Spleen (tissue), 11 donors: Measurements from ENCODE around the gene RBM39. TPM values are rescaled to one million over a fixed set of nuclear protein-coding genes. Genes with fewer than 3 reads are reported as not detected.
"Not testable (repeated sequence)": the region's sequence is repeated elsewhere in the genome, so short reads cannot be mapped to it uniquely, and the experiment has no call there.

Source experiments
- DNase-seq: peaks from one replicate; pipeline ENCODE4 v3.0.0-alpha.2; 2020
- H3K27ac ChIP-seq, 8 donors: fragments of 200-600 bp; sonication (generic) in 7 of 8; 1 replicate in 4 of 8; 2 replicates in 4 of 8; pipeline versions ENCODE4 v1.5.0 to v1.8.0; 2016 to 2021; ENCODE audit warnings: inconsistent platforms in 4 of 8, mild to moderate bottlenecking in 4 of 8, moderate library complexity in 1 of 8
- H3K27me3 ChIP-seq, 7 donors: fragments of 200-600 bp; sonication (generic) in 6 of 7; replicated peaks in 1 of 7; 1 replicate in 4 of 7; 2 replicates in 3 of 7; pipeline versions ENCODE4 v1.5.0 to v1.8.0; 2016 to 2021; ENCODE audit warnings: inconsistent platforms in 3 of 7, mild to moderate bottlenecking in 1 of 7
- H3K36me3 ChIP-seq, 6 donors: fragments of 200-600 bp; sonication (generic) in 5 of 6; 1 replicate in 4 of 6; 2 replicates in 2 of 6; pipeline versions ENCODE4 v1.5.0 to v1.8.0; 2016 to 2021; ENCODE audit warnings: inconsistent platforms in 2 of 6
- H3K4me1 ChIP-seq, 6 donors: fragments of 200-600 bp; sonication (generic) in 5 of 6; 1 replicate in 3 of 6; 2 replicates in 3 of 6; pipeline versions ENCODE4 v1.5.0 to v1.8.0; 2016 to 2021; ENCODE audit warnings: inconsistent platforms in 3 of 6
- H3K4me3 ChIP-seq, 8 donors: fragments of 200-600 bp; sonication (generic) in 7 of 8; 1 replicate in 4 of 8; 2 replicates in 4 of 8; pipeline versions ENCODE4 v1.5.0 to v1.8.0; 2016 to 2021; ENCODE audit warnings: inconsistent platforms in 4 of 8, mild to moderate bottlenecking in 4 of 8, moderate library complexity in 2 of 8
- H3K9me3 ChIP-seq, 8 donors: fragments of 200-600 bp; sonication (generic) in 7 of 8; 1 replicate in 4 of 8; 2 replicates in 4 of 8; pipeline versions ENCODE4 v1.5.0 to v1.8.0; 2016 to 2021; ENCODE audit warnings: inconsistent platforms in 4 of 8
- CTCF ChIP-seq, 11 experiments: fragments of 200-600 bp in 7 of 11; fragments of 450-650 bp in 4 of 11; sonication (generic) in 4 of 11; IDR thresholded peaks in 8 of 11; conservative IDR thresholded peaks in 3 of 11; 1 replicate in 7 of 11; 2 replicates in 4 of 11; pipeline versions ENCODE4 v1.4.0 to v1.8.0; 2016 to 2021; ENCODE audit warnings: antibody characterized with exemption in 11 of 11, inconsistent platforms in 4 of 11, mild to moderate bottlenecking in 1 of 11
- POLR2A ChIP-seq, 3 donors: fragments of 450-650 bp; IDR thresholded peaks; one replicate each; pipeline ENCODE4 v1.5.1; 2017; ENCODE audit warnings: antibody characterized with exemption in 3 of 3, mild to moderate bottlenecking in 1 of 3
- POLR2AphosphoS5 ChIP-seq, 3 donors: sonication (generic); formaldehyde crosslinking; IDR thresholded peaks; one replicate each; pipeline ENCODE4 v1.5.1; 2017; ENCODE audit warnings: antibody characterized with exemption in 3 of 3
- WGBS, 5 donors: extraction: QIAGEN DNeasy Blood & Tissue Kit in 3 of 5; methylation state at CpG; one replicate each; pipeline versions ENCODE4 v1.1.5 to v1.1.7; 2013 to 2018; 5-methylcytosine and 5-hydroxymethylcytosine counted together
- intact Hi-C: fragments of 100-400 bp; cut with DNase I; formaldehyde crosslinking; loops from one replicate; pipeline ENCODE4 v1.15.0; 2023; ENCODE audit warnings: low total_unique reads
- polyA plus RNA-seq, 3 donors: library from polyadenylated mRNA; stranded (reverse); fragments of 200-250 nt; gene quantifications; one replicate each; pipeline ENCODE4 v1.2.1, GENCODE V29; 2013
- total RNA-seq, 7 donors: library from RNA; depleted of rRNA in 3 of 7; stranded (reverse); fragments of >200 nt in 3 of 7; fragmentation: NEBNext Ultra II Directional in 4 of 7; extraction: Animal tissue kit (Norgen Biotek cat#: 25700) in 4 of 7; gene quantifications; one replicate each; pipeline versions ENCODE4 v1.1.0 to v1.2.1, GENCODE V29; 2016 to 2021
- donor health status: healthy with polysubstance abuse.
- donor health status: DM: no; HTN: no; CAD: no; lungs with moderate emphysema.
- donor health status: DM: no; HTN: no; CAD: no.
- donor health status: Bipolar disorder and iron deficiency.
- donor health status: healthy.
- donor health status: DM: no; HTN: no; CAD: no.
- donor health status: DM: yes; HTN: yes; CAD: no.

The RBM39 gene
- total and polyA plus RNA-seq, 10 donors = 287 to 649 (median 414) TPM

DNA sequence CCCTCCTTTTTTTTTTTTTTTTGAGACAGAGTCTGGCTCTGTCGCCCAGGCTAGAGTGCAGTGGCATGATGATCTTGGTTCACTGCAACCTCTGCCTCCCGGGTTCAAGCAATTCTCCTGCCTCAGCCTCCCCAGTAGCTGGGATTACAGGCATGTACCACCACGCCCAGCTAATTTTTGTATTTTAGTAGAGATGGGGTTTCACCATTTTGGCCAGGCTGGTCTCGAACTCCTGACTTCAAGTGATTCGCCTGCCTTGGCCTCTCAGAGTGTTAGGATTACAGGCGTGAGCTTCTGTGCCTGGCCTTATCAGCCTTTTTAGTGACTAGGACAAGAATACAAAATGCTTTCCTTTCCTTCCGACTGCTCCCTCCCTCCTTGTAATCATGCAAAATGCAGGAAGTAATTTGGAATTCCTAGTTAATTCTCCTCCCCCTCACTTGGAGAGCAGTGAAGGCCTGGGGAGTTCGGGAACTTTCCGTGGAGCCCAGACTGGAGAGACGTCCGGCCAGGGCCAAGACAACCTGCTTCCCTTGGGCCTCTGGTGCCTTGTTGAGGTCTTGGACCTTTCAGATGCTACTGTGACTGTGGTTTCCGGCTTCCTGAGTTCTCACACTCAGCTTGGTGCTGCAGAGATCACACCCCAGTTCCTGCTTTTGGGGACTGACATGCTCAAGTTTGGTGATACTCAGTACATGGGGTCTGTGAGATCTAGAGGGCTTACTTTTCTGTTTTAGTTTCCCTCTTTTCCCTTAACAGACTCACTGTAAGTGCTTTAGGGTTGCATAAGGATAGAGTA is 25.8 kb upstream of the RBM39 start:
- DNase-seq = peak; percentile 91
- H3K9me3 ChIP-seq = no peaks in the 10 kb centered on the region
- intact Hi-C loops = no loop called here
- H3K4me1 ChIP-seq = peaks cover 37 to 80% (median 60%) of the 10 kb centered on the region in 6 donors
- H3K27ac ChIP-seq = peak overlapping the region; percentile 86 to 99 (median 94)
- H3K27me3 ChIP-seq = no peaks in the 10 kb centered on the region
- H3K36me3 ChIP-seq = no peaks in the 10 kb centered on the region
- no peak for TF ChIP-seq CTCF (IDR thresholded peaks at IDR 0.05 in 8 of 11, conservative IDR thresholded peaks at IDR 0.05 in 3 of 11)
- TF ChIP-seq POLR2AphosphoS5 (IDR thresholded peaks at IDR 0.05) = peak; percentile 50 to 98 (median 91)
- peak; percentile 39 to 73 (median 68) for TF ChIP-seq POLR2A (IDR thresholded peaks at IDR 0.05)
- WGBS, 5 donors = 19 to 24% (median 23%) methylated on average over 11 to 12 of the region's 12 CpGs
- peak overlapping the region in 3 of 8 donors; percentile 4 to 60 (median 5) for H3K4me3 ChIP-seq

- no peak for DNase-seq
- no peaks in the 10 kb centered on the region for H3K9me3 ChIP-seq
- H3K4me1 ChIP-seq = peaks cover 36 to 73% (median 54%) of the 10 kb centered on the region in 6 donors
- H3K27ac ChIP-seq = peak overlapping the region; percentile 86 to 99 (median 94)
- H3K36me3 ChIP-seq = no peaks in the 10 kb centered on the region
- 73 to 86% (median 76%) methylated on average over 4 of the region's 4 CpGs for WGBS, 5 donors
- intact Hi-C loops = no loop called here
- no peak for TF ChIP-seq POLR2A (IDR thresholded peaks at IDR 0.05)
- no peak for TF ChIP-seq POLR2AphosphoS5 (IDR thresholded peaks at IDR 0.05)
- no peak for TF ChIP-seq CTCF (IDR thresholded peaks at IDR 0.05 in 8 of 11, conservative IDR thresholded peaks at IDR 0.05 in 3 of 11)
- H3K4me3 ChIP-seq = no peak overlapping the region
- H3K27me3 ChIP-seq = no peaks in the 10 kb centered on the region
Observed at GRCh38 chr20:35766843-35767242, 24.8 kb upstream of the RBM39 start.

GRCh38 chr20:35764936-35765335 is 22.9 kb upstream of the RBM39 start:
- H3K27me3 ChIP-seq, intact Hi-C loops, H3K9me3 ChIP-seq, DNase-seq, H3K36me3 ChIP-seq, H3K4me3 ChIP-seq: not testable (repeated sequence)
- peak overlapping the region in 6 of 8 donors; percentile 1 to 99 (median 94) for H3K27ac ChIP-seq
- H3K4me1 ChIP-seq = peaks cover 32 to 57% (median 37%) of the 10 kb centered on the region in 6 donors
- 92 to 100% (median 95%) methylated on average over 2 of the region's 2 CpGs for WGBS, 5 donors

DNA sequence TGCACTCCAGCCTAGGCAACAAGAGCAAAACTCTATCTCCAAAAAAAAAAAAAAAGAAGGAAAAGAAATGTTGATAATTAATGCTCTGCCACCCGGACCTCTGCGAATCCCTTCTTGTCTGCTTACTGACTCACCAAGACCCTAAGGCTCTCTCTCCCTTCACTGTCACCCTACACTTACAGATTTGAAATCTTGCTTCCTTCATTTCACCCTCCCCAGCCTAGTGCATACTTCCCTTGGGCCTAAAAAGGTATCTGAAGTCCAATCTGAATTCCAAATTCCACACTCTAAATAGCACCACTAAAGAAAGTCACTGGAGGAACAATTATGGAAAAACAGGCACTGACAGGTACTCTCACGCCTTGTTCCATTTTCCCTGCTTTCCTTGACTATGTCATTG is 20.4 kb upstream of the RBM39 start:
- 82 to 96% (median 90%) methylated on average over 3 of the region's 3 CpGs for WGBS, 5 donors
- H3K4me1 ChIP-seq = peaks cover 7 to 33% (median 12%) of the 10 kb centered on the region in 6 donors
- intact Hi-C loops = no loop called here
- H3K9me3 ChIP-seq = no peaks in the 10 kb centered on the region
- DNase-seq = no peak
- H3K27me3 ChIP-seq = no peaks in the 10 kb centered on the region
- TF ChIP-seq POLR2AphosphoS5 (IDR thresholded peaks at IDR 0.05) (no peak), CTCF (IDR thresholded peaks at IDR 0.05 in 8 of 11, conservative IDR thresholded peaks at IDR 0.05 in 3 of 11) (no peak), POLR2A (IDR thresholded peaks at IDR 0.05) (no peak)
- no peak overlapping the region for H3K27ac ChIP-seq
- H3K36me3 ChIP-seq = no peaks in the 10 kb centered on the region
- no peak overlapping the region for H3K4me3 ChIP-seq

DNA sequence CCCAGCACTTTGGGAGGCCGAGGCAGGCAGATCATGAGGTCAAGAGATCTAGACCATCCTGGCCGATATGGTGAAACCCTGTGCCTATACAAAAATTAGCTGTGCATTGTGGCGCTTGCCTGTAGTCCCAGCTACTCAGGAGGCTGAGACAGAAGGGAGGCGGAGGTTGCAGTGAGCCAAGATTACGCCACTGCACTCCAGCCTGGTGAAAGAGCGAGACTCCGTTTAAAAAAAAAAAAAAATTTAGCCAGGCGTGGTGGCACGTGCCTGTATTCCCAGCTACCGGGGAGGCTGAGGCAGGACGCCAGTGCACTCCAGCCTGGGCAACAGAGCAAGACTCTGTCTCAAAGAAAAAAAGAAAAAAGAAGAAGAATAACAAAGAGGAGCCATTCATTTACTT is 19.5 kb upstream of the RBM39 start:
- WGBS, 5 donors = 82 to 92% (median 85%) methylated on average over 11 of the region's 11 CpGs
- not testable (repeated sequence) for DNase-seq

More for the DNA sequence above, 19.5 kb upstream of the RBM39 start:
- H3K4me3 ChIP-seq, H3K9me3 ChIP-seq, intact Hi-C loops, H3K27ac ChIP-seq, H3K27me3 ChIP-seq, H3K36me3 ChIP-seq: not testable (repeated sequence)
- peaks cover 0 to 24% (median 3%) of the 10 kb centered on the region in 6 donors for H3K4me1 ChIP-seq
